NCI-H1092 (cell line): ENCODE results near the gene SLC22A5.
"Not testable (repeated sequence)": the region's sequence is repeated elsewhere in the genome, so short reads cannot be mapped to it uniquely, and the experiment has no call there.

Source experiments
- DNase-seq: peaks from one replicate; lab custom pipeline; 2025; lab: John Stamatoyannopoulos, UW

Gene SLC22A5

DNA sequence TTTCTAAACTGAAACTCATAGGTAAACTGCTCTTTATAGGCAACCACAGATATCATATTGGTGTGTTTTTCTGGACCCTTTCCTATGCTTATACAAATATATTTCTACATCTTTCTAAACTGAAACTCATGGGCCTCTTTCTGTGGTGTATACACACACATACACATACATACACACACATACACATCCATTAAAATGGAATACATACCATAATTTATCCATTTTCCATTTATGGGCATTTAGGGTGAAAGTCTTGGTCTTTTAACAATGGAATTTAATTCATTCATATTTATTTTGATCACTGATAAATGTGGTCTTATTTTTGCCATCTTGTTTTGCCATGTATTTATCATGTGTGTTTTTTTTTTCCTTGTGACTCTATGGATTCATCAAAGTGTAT lies 44.1 kb downstream of the SLC22A5 start:
- DNase-seq = no peak

DNA sequence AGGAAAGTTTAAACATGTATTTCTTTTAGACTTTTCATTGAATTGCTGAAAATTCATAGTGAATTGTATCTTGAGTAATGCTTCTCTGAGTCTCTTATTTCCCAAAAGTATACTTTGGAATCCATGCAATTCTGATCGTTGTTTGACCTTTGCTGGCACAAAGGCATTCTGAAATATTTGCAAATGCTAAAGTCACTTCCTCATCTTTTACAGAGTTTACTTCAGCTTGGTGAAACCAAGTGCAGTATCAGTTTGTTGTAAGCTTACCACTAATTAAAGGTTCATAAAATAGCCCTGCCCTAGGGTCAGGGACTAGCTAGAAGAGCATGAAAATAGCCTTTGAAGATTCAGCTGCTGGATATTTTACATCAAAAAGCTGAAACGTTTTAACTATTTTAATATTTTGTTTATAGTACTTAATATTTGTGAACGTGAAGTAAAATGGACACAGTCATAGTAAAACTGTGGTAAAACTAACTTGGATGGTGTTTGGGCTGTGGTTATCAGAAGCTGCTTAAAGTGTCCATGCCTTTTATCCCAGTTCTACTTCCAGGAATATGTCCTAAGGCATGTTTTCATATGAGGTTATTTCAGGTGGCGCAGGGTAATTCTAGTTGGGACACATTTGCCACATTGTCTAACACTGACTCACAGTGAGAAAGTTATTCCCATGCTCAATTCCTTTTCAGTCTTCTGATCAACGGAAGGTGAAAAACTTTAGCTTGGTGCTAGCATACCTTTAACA lies 45.3 kb downstream of the SLC22A5 start:
- DNase-seq = no peak

DNA sequence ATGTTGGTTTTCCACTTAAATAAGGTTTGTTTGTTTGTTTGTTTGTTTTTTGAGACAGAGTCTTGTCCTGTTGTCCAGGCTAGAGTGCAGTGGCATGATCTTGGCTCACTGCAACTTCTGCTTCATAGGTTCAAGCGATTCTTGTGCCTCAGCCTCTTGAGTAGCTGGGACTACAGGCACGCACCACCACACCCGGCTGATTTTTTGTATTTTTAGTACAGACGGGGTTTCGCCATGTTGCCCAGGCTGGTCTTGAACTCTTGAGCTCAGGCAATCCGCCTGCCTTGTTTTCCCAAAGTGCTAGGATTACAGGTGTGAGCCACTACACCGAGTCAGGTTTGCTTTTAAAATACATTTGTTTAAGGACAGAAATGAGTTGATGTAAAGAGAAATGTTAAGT lies 46.0 kb downstream of the SLC22A5 start:
- DNase-seq = not testable (repeated sequence)

DNA sequence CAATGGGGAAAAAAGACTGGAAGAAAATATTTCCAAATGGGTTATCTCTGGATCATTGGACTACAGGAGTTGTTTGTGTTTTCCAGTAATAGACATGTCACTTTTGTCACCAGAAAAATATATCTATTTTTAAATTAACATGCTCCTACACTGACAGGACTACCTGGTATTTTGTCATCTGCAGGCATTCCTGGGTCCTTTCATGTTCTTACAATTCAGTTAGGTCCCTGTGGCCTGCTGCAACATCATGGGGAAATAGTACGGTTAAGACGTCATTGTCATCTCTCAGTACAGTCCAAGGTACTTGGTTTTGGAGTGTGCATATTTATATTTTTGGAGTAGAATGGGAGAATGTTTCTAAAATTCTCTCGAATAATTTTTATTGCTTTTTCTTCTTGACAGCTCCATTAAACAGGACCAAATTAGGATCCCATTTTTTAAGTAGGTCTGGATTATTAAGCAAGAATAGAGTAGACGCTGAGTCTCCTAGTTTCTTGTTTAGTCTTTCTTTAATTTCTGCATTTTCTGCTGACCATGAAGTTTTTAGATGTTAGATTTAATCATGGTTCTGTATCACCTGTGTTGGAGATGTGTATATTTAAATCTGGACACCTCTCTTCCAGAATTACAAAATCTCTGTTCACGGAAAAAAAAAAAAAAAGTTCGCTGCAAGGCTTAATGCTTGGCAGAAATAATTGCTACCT lies 46.9 kb downstream of the SLC22A5 start:
- no peak for DNase-seq

DNA sequence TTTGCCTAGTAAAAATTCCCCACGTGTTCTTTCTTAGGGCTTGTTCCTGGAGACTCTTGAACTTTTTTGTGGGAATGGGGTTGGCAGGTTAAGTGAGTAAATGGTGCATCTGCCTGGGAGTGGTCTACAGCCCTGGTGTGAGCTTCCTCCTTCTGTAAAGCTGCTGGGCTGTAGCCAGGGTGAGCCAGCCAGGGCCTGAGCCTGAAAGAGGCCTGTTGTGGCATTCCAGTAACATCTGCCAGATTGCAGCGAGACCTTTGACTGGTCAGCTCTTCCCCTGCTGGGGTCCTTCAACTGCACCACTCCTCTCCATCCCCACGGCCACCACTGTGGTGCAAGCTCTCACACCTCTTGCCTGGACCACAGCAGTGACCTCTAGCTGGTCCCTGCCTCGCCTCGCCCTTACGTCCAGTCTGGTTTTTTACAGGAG lies 47.5 kb downstream of the SLC22A5 start:
- DNase-seq = no peak

DNA sequence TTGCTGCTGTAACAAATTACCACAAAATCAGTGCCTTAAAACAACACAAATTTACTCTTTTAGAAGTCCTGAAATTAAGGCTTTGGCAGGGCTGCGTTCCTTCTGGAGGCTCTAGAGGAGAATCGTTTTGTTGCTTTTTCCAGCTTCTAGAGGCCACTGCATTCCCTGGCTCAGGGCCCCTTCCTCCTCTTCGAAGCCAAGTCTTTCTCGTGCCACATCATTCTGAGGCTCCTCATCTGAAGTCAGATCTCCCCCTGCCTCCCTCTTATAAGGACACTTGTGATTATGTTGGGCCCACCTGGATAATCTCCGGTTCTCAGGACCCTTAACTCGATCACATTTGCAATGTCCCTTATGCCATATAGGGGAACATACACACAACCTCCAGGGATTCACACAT lies 48.0 kb downstream of the SLC22A5 start:
- no peak for DNase-seq

DNA sequence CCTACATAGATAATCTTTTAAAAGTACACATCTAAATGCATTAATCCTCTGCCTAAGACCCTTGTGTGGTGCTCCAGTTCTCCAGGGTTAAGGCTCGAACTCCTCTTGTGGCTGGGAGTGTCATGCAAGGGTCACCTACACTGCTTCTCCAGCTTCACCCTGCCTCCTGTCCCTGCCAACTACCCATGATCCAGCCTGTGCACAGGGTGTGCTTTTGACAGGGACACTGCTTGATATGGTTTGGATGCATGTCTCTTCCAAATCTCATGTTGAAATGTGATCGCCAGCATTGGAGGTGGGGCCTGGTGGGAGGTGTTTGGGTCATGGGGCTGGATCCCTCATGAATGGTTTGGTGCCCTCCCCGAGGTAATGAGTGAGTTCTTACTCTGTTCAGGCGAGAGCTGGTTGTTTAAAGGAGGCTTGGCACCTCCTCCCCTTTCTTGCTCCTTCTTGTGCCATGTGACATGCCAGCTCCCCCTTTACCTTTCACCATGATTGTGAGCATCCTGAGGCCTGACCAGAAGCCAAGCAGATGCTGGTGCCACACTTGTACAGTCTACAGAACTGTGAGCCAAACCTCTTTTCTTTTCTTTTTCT lies 48.5 kb downstream of the SLC22A5 start:
- no peak for DNase-seq

DNA sequence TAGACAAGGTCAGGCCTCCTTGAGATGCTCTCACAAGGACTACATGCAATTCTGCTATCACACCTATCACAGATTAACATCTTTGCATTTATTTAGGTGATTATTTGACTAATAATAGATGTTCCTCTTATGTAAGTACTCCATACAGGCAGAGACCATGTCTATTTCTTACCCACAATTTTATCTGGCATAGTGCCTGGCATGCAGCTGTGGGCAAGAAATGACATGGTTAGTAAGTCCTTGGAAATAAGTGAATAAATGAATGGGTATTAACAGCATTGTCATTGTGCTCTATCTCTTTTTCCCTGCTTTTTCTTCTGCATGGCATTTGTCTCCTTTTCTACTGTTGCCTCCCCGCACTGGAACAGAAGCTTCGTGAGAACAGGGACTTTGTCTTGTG lies 49.4 kb downstream of the SLC22A5 start:
- DNase-seq = no peak

DNA sequence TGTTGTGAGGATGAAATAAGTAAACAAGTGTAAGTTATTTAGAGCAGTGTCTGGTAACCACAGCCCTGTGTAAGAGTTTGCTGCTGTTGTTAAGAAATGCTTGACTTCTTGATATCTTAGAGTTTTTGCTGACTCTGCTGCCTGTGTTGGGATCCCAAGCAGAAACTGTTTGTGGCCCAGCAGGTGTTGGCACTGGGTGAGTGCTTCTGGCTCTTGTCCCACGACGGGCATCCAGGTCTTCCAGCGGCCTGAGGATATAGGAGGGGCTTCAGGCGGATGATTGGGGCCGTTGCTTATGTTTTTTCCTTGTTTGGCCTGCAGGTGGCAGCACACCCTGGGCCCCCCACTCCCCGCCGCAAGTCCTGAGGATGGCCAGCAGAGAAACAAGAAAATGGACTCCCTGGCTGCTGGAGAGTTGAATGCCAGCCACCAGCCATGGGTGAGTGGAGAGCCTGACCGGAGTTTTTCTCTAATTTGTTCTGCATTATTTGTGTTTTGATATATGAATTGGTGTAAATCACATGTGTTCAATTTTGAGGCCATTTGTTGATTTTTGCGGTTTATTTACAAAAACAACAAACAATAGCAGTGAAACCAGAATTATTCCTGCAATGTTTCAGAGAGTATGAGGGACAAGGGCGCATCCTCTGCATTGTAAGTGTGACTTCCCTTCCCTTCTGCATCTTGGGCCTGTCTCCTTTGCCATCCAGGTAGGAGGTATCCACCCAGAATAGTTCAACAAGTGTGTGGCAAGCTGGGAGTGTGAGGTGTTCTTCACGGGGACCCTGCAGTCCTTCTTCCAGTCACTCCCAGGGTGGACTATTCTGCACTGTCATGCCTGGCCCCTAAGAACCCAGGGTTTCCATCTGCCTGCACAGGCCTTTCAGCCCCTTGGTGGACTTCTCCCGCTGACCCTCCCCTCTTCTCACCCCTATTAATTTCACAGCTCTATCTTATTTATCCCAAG lies 50.3 kb downstream of the SLC22A5 start:
- peak; percentile 18 for DNase-seq

DNA sequence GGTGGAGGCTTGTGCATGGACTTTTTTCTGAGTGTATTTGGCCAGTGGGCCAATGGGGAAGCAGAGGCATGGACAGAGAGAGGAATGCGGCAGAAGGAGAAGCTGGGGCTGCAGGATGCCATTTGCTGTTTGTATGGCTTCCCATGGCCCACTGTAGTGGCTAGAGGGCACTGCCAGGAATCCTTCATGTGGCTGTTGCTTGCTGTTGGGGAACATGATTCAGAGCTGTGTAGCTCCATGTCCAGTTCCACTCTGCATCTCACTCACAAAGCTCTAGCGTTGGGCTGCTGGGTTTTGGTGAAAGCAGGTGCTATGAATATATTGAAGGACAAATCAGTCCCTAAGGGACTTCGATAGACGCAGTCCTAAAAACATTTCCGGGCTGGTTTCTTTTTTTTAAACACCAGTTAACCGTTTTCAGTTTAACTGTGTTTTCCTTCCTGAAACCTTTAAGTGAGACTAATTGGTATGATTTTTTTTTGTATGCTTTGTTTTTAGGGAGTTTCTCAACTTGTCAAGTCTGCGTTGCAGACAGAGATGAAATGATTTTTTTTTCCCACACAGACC lies 51.3 kb downstream of the SLC22A5 start:
- no peak for DNase-seq

DNA sequence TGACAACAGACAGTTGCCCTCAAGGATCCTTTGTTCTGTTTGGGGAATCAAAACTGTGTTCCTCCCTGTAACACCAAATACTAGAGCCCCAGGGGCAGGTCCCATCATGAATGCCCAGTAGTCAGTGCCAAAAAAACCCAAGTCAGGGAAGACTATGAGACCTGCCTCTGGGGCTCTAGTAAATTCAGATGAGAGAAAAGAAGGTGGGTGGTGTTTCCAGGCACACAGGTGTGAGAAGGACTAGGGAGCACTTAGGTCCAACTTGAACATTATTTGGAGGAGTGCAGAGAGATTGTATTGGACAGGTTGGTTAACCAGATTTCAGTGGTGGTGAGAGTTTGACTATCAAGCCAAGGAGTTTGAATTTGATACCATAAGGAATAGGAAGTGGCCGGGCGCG lies 52.0 kb downstream of the SLC22A5 start:
- no peak for DNase-seq

DNA sequence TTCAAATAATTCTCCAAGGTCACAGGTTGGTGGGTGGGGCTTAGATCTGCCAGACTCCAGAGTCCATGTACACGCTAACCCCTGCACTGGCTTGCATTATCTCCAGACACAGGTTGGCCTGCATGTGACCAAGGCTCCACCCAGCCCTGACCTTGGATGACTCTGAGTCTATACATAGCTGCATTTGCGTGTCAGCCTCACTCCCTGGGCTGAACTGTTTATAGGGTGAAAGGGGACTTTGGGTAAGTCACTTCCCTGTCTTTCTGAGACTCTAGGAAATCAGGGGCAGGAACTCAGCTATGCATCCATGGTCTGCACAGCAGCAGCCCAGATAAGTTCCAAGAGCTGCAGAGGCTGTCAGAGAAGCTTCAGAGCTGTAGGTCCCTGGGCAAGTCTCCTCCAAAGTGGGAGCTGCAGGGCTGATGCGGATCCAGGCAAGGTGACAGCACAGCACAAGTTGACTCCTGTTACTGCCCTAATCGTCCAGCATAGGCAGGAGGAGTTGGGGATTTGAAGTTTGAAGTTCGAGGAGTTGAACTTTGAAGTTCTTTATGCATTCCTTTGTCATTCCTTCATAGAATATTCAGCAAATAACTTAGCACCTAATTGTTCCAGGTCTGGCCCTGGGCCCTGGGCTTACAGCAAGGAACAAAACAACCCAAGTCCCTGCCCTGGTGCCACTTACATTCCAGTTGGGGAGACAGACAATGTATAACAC lies 53.4 kb downstream of the SLC22A5 start:
- no peak for DNase-seq

DNA sequence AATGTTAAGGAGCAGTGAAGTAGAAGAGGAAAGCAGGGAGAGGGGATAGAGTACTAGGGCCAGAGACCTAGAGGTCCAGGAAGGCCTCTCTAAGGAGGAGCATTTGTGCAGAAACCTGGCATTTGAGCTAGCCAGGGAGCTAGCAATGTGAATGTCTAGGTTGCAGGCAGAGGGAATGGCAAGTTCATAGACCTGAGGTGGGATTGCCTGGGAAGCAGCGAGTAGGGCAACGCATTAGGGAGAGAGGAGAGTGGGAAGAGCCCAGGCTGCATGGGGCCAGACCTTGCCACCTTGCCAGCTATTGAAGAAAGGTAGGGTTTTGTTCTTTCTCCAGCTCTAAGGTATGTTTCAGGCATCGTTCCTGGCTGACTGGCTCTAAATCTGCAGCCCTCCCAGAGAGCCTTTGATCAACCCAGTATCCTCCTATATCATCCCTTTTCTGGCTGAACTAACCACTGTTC lies 54.0 kb downstream of the SLC22A5 start:
- DNase-seq = no peak

DNA sequence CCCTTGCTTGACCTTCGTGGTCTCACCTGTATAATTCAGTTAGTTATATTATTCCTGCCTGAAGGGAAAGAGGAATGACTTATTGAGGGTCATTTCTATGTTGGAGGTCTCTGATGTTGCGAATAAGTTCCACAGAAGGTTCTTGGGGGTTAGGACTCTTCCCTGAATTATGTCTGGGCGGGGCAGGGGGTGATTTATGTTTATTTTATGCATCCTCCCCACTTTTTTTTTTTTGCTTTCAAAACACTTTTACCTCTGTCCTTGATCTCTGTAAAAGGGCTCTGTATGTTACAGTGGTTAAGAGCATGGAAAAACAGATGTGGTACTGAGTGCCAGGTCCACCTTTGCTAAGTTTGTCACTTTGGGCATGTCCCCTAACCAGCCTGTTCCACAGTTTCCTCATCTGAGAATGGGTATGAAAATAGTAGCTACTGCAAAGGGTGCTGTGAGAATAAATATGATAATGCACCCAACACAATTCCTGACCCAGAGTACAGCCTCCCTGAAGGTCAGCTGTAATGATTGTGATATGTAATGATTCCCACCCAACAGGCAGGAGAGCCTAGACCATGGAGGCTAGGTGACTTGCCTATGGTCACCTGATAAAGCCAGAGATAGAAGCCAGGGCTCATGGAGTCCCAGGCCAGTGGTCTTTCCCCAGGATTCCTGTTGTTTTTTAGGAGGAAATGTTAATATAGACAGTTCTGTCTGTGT lies 54.8 kb downstream of the SLC22A5 start:
- DNase-seq = no peak

DNA sequence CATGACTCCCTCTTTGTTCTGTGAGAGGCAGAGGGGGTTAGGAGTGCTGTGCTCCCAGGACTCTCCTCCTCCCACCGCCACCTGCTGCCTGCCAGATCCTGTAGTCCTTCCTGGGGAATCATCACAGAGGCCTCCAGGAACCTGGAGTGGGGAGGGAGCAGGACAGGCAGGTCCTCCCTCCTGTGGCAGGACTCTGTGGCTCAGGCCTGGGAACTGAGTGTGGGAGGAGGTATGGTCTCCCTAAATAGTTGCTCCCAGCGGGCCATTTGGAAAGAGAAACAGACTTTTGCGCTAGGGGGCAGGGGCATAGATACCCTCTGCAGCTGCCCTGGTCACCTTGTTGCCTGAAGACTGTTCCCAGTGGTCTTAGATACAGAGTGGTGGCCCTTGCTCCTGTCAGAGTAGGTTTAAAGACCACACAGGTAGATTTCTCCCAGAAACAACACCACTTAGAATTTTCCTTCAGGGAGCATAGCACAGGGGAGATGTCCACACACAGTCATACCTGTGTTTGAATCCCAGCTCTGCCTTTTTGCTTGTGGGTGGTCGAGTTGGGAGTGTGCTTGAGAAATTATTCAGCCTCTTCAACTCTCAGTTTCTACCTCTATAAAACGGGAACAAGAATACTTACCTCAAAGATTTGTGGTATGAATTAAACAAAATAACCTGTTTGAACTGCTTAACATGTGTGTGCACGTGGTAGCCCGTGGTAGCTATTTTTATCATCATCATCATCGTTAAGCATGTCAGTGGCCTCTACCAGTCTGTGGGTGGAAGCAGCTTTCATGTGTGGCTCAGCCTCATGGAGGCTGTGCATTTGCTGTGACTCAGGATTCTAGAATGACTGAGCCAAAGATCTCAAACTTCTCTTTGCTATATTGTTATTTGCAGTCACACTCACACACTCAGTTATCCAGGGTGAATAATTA lies 55.8 kb downstream of the SLC22A5 start:
- DNase-seq = no peak

DNA sequence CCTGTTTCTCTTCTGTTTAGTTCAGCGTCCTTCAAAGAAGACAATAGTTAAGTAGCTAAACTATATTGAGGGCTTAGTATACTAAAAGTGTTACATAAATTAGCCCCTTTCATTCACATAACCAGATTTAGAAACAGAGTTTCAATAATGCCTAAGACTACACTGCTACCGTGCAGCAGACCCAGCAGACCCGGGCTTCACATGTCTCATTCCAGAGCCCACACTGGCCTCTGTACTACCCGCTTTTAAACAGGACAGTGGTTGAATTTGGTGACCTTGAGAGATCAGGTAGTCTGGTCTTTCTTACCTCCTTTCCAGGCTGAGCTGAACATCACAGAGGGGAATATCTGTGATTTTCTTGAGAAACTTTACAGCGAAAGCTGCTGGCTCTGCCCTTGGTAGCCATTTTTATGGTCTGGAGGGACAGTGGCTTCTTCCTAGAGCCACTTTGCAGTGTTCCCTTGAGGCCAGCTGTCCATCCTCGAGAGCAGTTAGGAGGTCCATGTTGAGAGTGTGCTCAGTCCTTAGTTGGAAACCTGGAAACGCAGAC lies 56.5 kb downstream of the SLC22A5 start:
- no peak for DNase-seq

DNA sequence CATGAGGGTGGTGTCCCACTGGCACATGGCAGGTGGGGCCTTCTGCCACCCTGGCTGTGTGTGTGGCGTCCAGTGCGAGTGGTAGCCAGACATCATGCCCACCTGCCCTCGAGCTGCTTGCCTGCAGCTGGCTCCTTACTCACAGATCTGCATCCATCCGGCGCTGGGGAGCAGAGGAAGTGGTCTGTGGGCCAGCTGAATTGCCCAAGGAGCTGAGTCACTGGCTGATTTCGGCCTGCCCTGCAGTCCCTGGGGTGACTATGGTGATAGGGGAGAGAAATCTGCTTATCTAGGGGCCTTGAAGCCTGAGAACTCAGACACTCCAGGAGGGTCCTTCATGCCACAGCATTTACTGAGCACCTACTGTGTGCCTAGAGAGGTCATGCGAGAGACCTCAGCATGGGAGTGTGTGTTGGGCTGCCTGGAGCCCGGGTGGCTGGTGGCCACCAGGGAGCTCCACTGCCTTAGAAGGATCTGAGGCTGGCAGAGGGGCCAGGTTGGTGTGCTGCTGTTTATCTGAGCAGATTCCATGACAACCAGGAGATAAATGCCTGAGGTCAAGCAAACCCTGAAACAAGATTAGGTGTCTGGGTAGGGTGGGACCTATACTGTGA lies 57.1 kb downstream of the SLC22A5 start:
- no peak for DNase-seq
